Measurements from ENCODE around the gene UCK1. TPM values are rescaled to one million over a fixed set of nuclear protein-coding genes. Genes with fewer than 3 reads are reported as not detected.

The UCK1 gene
- total RNA-seq, 6 donors from 2014 or later: 27.8 to 36.7 (median 29.4) TPM

DNA sequence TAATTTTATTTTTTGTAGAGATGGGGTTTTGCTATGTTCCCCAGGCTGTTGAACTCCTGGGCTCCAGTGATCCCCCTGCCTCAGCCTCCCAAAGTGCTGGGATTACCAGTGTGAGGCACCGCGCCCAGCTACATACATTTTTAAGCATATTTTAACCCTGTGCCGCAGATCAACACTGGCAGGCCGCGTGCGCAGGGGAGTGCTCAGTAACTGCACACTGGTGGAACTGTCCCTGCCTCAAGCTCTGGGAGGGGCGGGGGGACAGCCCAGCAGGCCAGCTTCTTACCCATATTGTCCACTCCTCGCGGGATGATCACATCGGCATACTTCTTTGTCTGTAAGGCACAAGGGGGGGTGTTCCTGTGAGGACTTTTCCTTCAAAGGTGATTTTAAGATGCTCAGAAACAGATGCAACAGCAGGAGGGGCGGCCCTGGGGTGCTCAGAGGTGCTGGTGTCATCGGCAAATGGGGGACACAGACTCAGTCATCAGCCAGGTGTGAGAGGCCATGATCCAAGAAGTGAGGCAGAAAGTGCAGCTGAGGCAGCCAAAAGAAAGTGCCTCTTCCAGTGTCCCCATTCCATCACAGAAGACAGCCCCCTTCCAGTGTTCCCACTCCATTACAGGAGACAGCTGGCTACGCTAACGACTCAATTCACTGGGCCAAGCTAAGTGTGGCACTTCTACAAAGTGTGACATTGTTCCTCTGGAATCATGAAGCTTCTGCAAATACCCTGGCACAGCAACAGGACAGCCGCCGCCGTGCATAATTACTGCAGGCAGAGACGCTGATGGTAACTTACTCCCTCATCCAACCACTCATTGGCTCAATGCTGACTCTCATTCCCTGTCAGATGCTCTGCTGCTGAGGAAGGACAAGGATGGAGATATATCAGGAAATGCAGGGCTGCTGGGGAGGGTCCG lies 5.2 kb downstream of the UCK1 start:
- ATAC-seq (ENCODE audit: low FRiP score in 2 of 2): no peak

DNA sequence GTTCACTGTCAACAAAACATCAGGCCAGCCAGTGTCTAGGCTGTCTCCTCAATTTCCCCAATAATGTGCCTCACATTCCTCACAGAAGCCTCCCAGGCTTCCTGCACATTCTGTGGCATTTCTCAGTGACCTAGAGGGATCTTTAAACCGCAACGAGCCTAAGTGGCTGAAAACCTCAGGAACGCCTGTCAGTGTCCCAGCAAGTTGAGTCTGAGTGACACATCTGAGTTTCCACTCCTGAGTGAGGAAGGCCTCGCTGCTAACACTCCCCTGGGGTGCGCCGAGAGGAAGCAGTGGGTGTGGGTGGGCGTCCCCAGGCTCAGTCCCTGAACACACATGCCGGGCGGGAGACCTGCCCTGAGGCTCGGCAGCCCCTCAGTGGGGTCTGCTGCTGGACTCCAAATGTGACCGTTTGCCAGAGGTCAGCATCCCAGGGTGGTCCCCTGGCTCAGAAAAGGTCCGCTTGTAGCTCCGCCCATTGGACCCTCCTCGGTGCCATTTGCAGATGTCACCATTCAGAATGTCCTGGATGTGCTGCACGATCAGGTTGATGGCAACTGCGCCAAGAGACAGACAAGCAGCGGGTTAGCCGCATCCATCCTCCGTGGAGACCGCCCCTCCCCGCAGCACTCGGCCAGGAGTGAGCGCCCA lies 6.3 kb downstream of the UCK1 start:
- Histone ChIP-seq H3K4me3 (no peak overlapping the region), H3K27me3 (no peaks in the 10 kb centered on the region), H3K4me1 (peaks cover under 1 to 4% (median 3%) of the 10 kb centered on the region in 4 donors), H3K9me3 (no peaks in the 10 kb centered on the region), H3K36me3 (peaks cover 33 to 99% (median 90%) of the 10 kb centered on the region in 4 donors), H3K27ac (no peak overlapping the region)
- 86 to 91% methylated on average over 15 to 22 of the region's 23 CpGs for WGBS, 2 donors
- TF ChIP-seq EP300 (IDR thresholded peaks at IDR 0.05): no peak
- no peak for TF ChIP-seq POLR2AphosphoS5 (IDR thresholded peaks at IDR 0.05)
- no peak for TF ChIP-seq POLR2A (IDR thresholded peaks at IDR 0.05)
- TF ChIP-seq, protein P1, sequence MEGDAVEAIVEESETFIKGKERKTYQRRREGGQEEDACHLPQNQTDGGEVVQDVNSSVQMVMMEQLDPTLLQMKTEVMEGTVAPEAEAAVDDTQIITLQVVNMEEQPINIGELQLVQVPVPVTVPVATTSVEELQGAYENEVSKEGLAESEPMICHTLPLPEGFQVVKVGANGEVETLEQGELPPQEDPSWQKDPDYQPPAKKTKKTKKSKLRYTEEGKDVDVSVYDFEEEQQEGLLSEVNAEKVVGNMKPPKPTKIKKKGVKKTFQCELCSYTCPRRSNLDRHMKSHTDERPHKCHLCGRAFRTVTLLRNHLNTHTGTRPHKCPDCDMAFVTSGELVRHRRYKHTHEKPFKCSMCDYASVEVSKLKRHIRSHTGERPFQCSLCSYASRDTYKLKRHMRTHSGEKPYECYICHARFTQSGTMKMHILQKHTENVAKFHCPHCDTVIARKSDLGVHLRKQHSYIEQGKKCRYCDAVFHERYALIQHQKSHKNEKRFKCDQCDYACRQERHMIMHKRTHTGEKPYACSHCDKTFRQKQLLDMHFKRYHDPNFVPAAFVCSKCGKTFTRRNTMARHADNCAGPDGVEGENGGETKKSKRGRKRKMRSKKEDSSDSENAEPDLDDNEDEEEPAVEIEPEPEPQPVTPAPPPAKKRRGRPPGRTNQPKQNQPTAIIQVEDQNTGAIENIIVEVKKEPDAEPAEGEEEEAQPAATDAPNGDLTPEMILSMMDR (IDR thresholded peaks at IDR 0.05): no peak
- no peak for DNase-seq
- no peak for ATAC-seq (ENCODE audit: low FRiP score in 2 of 2)

More for the DNA sequence above, 5.2 kb downstream of the UCK1 start:
- H3K36me3 ChIP-seq: peaks cover 25 to 88% (median 81%) of the 10 kb centered on the region in 4 donors
- no peak for DNase-seq
- peaks cover 8 to 13% (median 11%) of the 10 kb centered on the region in 4 donors for H3K4me1 ChIP-seq
- WGBS, 2 donors: 90 to 94% methylated on average over 12 to 19 of the region's 19 CpGs
- H3K9me3 ChIP-seq: no peaks in the 10 kb centered on the region
- no peak for TF ChIP-seq EP300 (IDR thresholded peaks at IDR 0.05)
- H3K4me3 ChIP-seq: no peak overlapping the region
- H3K27ac ChIP-seq: no peak overlapping the region
- H3K27me3 ChIP-seq: no peaks in the 10 kb centered on the region

DNA sequence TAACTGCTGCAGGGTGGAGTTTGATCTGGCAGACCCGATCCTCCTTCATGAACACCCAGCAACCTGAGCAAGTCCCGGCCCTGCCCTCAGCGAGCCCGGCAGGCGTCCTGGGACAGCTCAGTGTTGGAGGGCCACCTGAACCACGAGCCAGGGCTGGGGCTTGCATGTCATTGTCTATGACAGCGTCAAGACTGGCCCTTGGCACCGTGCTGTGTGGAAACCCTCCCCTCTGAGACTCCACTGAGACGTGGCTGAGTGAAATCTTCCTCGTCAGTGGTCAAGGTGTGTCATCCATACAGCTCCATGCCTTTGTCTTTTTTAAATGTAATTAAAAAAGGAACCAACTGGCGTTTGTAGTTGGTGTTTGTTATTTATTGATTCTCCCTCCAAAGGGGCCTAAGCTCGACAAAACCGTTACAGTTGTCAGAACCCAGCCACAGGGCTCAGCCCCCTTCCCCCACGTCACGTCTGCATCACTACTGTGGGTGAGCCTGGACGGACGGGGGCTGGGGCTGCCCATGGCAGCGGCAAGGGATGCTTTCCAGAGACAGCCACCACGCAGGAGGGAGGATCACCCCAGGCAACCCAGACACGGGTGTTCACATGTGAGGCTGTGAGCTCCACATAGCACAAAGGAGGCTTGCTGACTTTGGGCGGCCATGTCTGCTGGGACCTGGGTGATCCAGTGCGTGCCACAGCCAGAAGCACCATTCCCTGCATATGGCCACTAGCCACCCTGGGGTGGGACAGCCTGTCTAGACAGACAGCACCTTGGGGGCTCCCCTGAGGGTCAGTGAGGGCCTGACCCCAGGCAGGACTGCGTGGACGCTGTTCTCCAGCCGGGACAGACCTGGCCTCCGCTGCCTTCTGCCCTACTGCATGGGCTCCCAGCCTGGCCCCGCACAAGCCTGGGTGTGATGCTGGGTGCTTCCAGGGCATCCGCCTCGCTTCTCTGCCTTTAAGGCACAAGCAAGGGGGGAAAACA lies 7.3 kb downstream of the UCK1 start:
- Histone ChIP-seq H3K4me3 (no peak overlapping the region), H3K27me3 (no peaks in the 10 kb centered on the region), H3K36me3 (peaks cover 42 to 99% (median 91%) of the 10 kb centered on the region in 4 donors), H3K9me3 (no peaks in the 10 kb centered on the region), H3K27ac (no peak overlapping the region), H3K4me1 (no peaks in the 10 kb centered on the region)
- DNase-seq: no peak
- ATAC-seq (ENCODE audit: low FRiP score in 2 of 2): no peak
- TF ChIP-seq, protein P1 (IDR thresholded peaks at IDR 0.05): no peak
- no peak for TF ChIP-seq POLR2AphosphoS5 (IDR thresholded peaks at IDR 0.05)
- 90% methylated on average over 21 to 28 of the region's 29 CpGs for WGBS, 2 donors

DNA sequence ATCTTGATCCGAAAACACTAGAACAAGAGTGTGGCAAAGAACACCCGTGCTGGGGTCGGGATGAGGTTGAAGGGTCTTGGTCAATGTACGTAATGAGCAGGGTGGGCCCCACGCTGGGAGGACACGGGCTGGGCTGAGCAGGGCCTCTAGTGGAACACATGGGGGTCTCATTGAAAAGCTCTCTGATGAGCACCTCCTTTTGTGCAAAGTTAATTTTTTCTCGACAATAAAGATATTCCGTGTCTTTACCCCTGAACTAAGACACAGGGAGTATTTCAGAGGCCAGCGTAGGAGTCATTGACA lies 8.0 kb downstream of the UCK1 start:
- Histone ChIP-seq H3K4me3 (no peak overlapping the region), H3K36me3 (peaks cover 39 to 99% (median 90%) of the 10 kb centered on the region in 4 donors), H3K27me3 (no peaks in the 10 kb centered on the region), H3K9me3 (no peaks in the 10 kb centered on the region), H3K27ac (no peak overlapping the region), H3K4me1 (no peaks in the 10 kb centered on the region)
- DNase-seq: no peak
- 93 to 94% methylated on average over 9 of the region's 9 CpGs for WGBS, 2 donors
- no peak for TF ChIP-seq POLR2AphosphoS5 (IDR thresholded peaks at IDR 0.05)
- TF ChIP-seq, protein P1 (IDR thresholded peaks at IDR 0.05): no peak
- TF ChIP-seq EP300 (IDR thresholded peaks at IDR 0.05): no peak
- TF ChIP-seq POLR2A (IDR thresholded peaks at IDR 0.05): no peak
- no peak for ATAC-seq (ENCODE audit: low FRiP score in 2 of 2)
